ENCODE results near the gene BRD3OS.

Gene BRD3OS

GRCh38 chr9:133977421-133978201 lies 47.7 kb upstream of the BRD3OS start:
- no peak overlapping the region for H3K4me2 ChIP-seq (ENCODE audit: low read length, poor library complexity, severe bottlenecking)
- no peak overlapping the region for H3K27ac ChIP-seq (ENCODE audit: low read length, poor library complexity, severe bottlenecking)
- H3K4me1 ChIP-seq (ENCODE audit: control insufficient read depth, insufficient read depth, low read depth, low read length): peaks cover 84% of the 10 kb centered on the region
- H3K14ac ChIP-seq (ENCODE audit: low read length in 2 of 2): no peak overlapping the region
- no peak overlapping the region for H2BK15ac ChIP-seq (ENCODE audit: low read depth, poor library complexity, severe bottlenecking)
- H3K4me3 ChIP-seq (ENCODE audit: insufficient read depth in 1 of 2, low read depth in 1 of 2, low read length in 2 of 2): no peak overlapping the region
- no peak for DNase-seq
- no peak overlapping the region for H2BK5ac ChIP-seq (ENCODE audit: low read depth, low read length, poor library complexity, severe bottlenecking)
- no peaks in the 10 kb centered on the region for H3K27me3 ChIP-seq (ENCODE audit: control insufficient read depth in 1 of 2, insufficient read depth in 1 of 2, low read length in 2 of 2)
- peaks cover 3% of the 10 kb centered on the region for H3K79me1 ChIP-seq (replicated peaks; ENCODE audit: low read length, poor library complexity, severe bottlenecking)
- 95% methylated on average over 26 of the region's 26 CpGs for WGBS
- H3K18ac ChIP-seq (ENCODE audit: low read depth in 1 of 2, low read length in 2 of 2): no peak overlapping the region
- no peak overlapping the region for H2AK5ac ChIP-seq (ENCODE audit: low read length, severe bottlenecking)
- H2BK120ac ChIP-seq (ENCODE audit: low read depth, low read length): no peak overlapping the region
- peak overlapping the region in 1 of 2 experiments; percentile 29 for H2BK12ac ChIP-seq (ENCODE audit: low read length in 2 of 2)
- no peak overlapping the region for H4K8ac ChIP-seq (ENCODE audit: low read length)
- H2AFZ ChIP-seq (ENCODE audit: low read depth, low read length): no peak overlapping the region
- peaks cover 0 to 62% of the 10 kb centered on the region in 2 experiments for H3K36me3 ChIP-seq (ENCODE audit: control insufficient read depth in 1 of 2, insufficient read depth in 2 of 2, low read depth in 1 of 2, low read length in 2 of 2)
- H3K4ac ChIP-seq (ENCODE audit: low read depth in 1 of 2, low read length in 2 of 2): no peak overlapping the region
- H3K9me3 ChIP-seq (ENCODE audit: control insufficient read depth, low read length): no peaks in the 10 kb centered on the region
- H3K23ac ChIP-seq (ENCODE audit: low read length in 2 of 2): no peak overlapping the region
- H4K91ac ChIP-seq (ENCODE audit: low read length): peak overlapping the region; percentile 35
- H3K9ac ChIP-seq (ENCODE audit: low read length): no peak overlapping the region

DNA sequence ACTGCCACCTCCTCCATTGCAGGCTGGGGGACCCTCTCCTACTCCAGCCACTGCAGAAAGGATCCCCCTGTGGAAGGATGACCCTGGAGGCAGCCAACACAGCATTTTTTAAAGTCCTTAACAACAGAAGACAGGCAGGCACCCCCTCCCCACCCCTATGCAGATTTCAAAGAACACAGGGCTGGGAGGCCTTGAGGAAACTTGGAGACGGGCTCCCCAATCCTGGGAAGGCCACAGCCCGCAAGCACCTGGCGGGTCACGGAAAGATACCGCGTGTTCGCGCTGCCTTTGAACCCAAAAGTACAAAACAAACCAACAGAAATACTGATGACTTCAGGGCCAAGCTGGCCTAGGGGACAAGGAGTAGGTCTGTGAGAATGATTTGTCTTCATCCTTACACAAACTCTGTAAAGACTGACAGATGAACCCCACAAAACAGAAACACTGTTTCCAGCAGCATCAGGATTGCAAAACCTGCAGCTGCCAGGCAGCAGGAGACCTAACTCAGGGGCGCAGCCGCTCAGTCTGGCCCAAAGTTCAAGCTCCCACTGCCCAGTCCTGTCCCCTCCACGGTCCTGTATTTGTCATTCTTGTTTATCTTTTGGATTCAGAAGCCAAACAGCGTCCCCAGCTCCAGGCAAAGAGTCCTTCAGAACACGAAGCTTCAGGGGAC lies 46.9 kb upstream of the BRD3OS start:
- H3K18ac ChIP-seq (ENCODE audit: low read depth in 1 of 2, low read length in 2 of 2): no peak overlapping the region
- peaks cover 3% of the 10 kb centered on the region for H3K79me1 ChIP-seq (replicated peaks; ENCODE audit: low read length, poor library complexity, severe bottlenecking)
- no peak overlapping the region for H3K4ac ChIP-seq (ENCODE audit: low read depth in 1 of 2, low read length in 2 of 2)
- H3K9ac ChIP-seq (ENCODE audit: low read length): peak overlapping the region; percentile 68
- H3K4me3 ChIP-seq (ENCODE audit: insufficient read depth in 1 of 2, low read depth in 1 of 2, low read length in 2 of 2): no peak overlapping the region
- H2BK120ac ChIP-seq (ENCODE audit: low read depth, low read length): no peak overlapping the region
- H4K91ac ChIP-seq (ENCODE audit: low read length): no peak overlapping the region
- H3K27me3 ChIP-seq (ENCODE audit: control insufficient read depth in 1 of 2, insufficient read depth in 1 of 2, low read length in 2 of 2): no peaks in the 10 kb centered on the region
- H2BK5ac ChIP-seq (ENCODE audit: low read depth, low read length, poor library complexity, severe bottlenecking): no peak overlapping the region
- DNase-seq: no peak
- H2BK15ac ChIP-seq (ENCODE audit: low read depth, poor library complexity, severe bottlenecking): no peak overlapping the region
- H3K4me2 ChIP-seq (ENCODE audit: low read length, poor library complexity, severe bottlenecking): no peak overlapping the region
- peak overlapping the region in 1 of 2 experiments; percentile 29 for H2BK12ac ChIP-seq (ENCODE audit: low read length in 2 of 2)
- no peak overlapping the region for H3K23ac ChIP-seq (ENCODE audit: low read length in 2 of 2)
- no peak overlapping the region for H3K14ac ChIP-seq (ENCODE audit: low read length in 2 of 2)
- H3K9me3 ChIP-seq (ENCODE audit: control insufficient read depth, low read length): no peaks in the 10 kb centered on the region
- peaks cover 85% of the 10 kb centered on the region for H3K4me1 ChIP-seq (ENCODE audit: control insufficient read depth, insufficient read depth, low read depth, low read length)
- WGBS: 86% methylated on average over 8 of the region's 13 CpGs
- H2AFZ ChIP-seq (ENCODE audit: low read depth, low read length): no peak overlapping the region
- peaks cover 0 to 69% of the 10 kb centered on the region in 2 experiments for H3K36me3 ChIP-seq (ENCODE audit: control insufficient read depth in 1 of 2, insufficient read depth in 2 of 2, low read depth in 1 of 2, low read length in 2 of 2)
- H2AK5ac ChIP-seq (ENCODE audit: low read length, severe bottlenecking): no peak overlapping the region
- H4K8ac ChIP-seq (ENCODE audit: low read length): no peak overlapping the region
- no peak overlapping the region for H3K27ac ChIP-seq (ENCODE audit: low read length, poor library complexity, severe bottlenecking)

GRCh38 chr9:133978899-133979272 lies 46.4 kb upstream of the BRD3OS start:
- H4K91ac ChIP-seq (ENCODE audit: low read length): no peak overlapping the region
- H3K27me3 ChIP-seq (ENCODE audit: control insufficient read depth in 1 of 2, insufficient read depth in 1 of 2, low read length in 2 of 2): no peaks in the 10 kb centered on the region
- peaks cover 0 to 67% of the 10 kb centered on the region in 2 experiments for H3K36me3 ChIP-seq (ENCODE audit: control insufficient read depth in 1 of 2, insufficient read depth in 2 of 2, low read depth in 1 of 2, low read length in 2 of 2)
- peaks cover 3% of the 10 kb centered on the region for H3K79me1 ChIP-seq (replicated peaks; ENCODE audit: low read length, poor library complexity, severe bottlenecking)
- no peak overlapping the region for H2BK15ac ChIP-seq (ENCODE audit: low read depth, poor library complexity, severe bottlenecking)
- peak overlapping the region; percentile 29 to 61 for H3K18ac ChIP-seq (ENCODE audit: low read depth in 1 of 2, low read length in 2 of 2)
- H4K8ac ChIP-seq (ENCODE audit: low read length): peak overlapping the region; percentile 60
- DNase-seq: no peak
- H2BK120ac ChIP-seq (ENCODE audit: low read depth, low read length): no peak overlapping the region
- 91% methylated on average over 16 of the region's 16 CpGs for WGBS
- peaks cover 81% of the 10 kb centered on the region for H3K4me1 ChIP-seq (ENCODE audit: control insufficient read depth, insufficient read depth, low read depth, low read length)
- H3K9me3 ChIP-seq (ENCODE audit: control insufficient read depth, low read length): no peaks in the 10 kb centered on the region
- no peak overlapping the region for H3K14ac ChIP-seq (ENCODE audit: low read length in 2 of 2)
- H3K27ac ChIP-seq (ENCODE audit: low read length, poor library complexity, severe bottlenecking): peak overlapping the region; percentile 66
- H3K4me2 ChIP-seq (ENCODE audit: low read length, poor library complexity, severe bottlenecking): peak overlapping the region; percentile 51
- no peak overlapping the region for H2AK5ac ChIP-seq (ENCODE audit: low read length, severe bottlenecking)
- H3K4me3 ChIP-seq (ENCODE audit: insufficient read depth in 1 of 2, low read depth in 1 of 2, low read length in 2 of 2): peak overlapping the region in 1 of 2 experiments; percentile 69
- H3K9ac ChIP-seq (ENCODE audit: low read length): peak overlapping the region; percentile 68
- peak overlapping the region in 1 of 2 experiments; percentile 53 for H2BK12ac ChIP-seq (ENCODE audit: low read length in 2 of 2)
- no peak overlapping the region for H2AFZ ChIP-seq (ENCODE audit: low read depth, low read length)
- H3K23ac ChIP-seq (ENCODE audit: low read length in 2 of 2): no peak overlapping the region
- H3K4ac ChIP-seq (ENCODE audit: low read depth in 1 of 2, low read length in 2 of 2): no peak overlapping the region
- H2BK5ac ChIP-seq (ENCODE audit: low read depth, low read length, poor library complexity, severe bottlenecking): no peak overlapping the region

DNA sequence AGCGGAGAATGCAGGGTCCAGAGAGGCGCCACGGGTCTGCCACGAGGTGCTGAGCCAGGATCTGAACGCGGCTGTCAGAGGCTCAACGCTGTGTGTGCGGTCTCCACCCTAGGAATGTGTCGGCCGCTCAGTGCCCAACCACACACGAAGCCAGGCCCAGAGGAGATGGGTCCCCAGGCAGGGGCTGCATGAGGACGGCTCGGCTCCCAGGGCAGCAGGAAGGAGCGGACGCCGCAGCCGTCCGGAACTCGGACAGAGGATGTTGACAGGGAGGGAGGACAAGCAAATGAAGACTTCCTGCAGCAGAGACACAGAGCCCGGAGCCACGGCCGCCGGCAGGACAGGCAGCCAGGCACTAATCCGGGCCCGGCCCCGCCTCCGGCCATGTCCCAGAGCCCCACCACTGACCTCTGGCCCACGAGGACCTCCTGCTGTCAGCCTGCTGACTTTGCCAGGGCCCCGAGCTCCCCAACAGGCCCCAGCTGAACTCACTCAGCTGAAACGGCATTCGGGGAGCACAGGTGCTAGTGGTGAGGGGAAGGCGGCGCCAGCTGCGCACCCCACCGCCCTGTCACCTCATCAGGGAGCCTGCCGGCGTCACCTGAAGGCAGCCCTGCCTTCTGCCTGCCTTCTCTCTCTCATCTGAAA lies 45.9 kb upstream of the BRD3OS start:
- Histone ChIP-seq H4K8ac (ENCODE audit: low read length) (peak overlapping the region; percentile 60), H2BK15ac (ENCODE audit: low read depth, poor library complexity, severe bottlenecking) (no peak overlapping the region), H3K79me1 (replicated peaks; ENCODE audit: low read length, poor library complexity, severe bottlenecking) (peaks cover 3% of the 10 kb centered on the region), H4K91ac (ENCODE audit: low read length) (peak overlapping the region; percentile 28), H3K4me2 (ENCODE audit: low read length, poor library complexity, severe bottlenecking) (peak overlapping the region; percentile 51), H3K23ac (ENCODE audit: low read length in 2 of 2) (peak overlapping the region in 1 of 2 experiments; percentile 38), H3K14ac (ENCODE audit: low read length in 2 of 2) (no peak overlapping the region), H3K27ac (ENCODE audit: low read length, poor library complexity, severe bottlenecking) (peak overlapping the region; percentile 66), H2BK12ac (ENCODE audit: low read length in 2 of 2) (no peak overlapping the region), H3K9me3 (ENCODE audit: control insufficient read depth, low read length) (no peaks in the 10 kb centered on the region), H2AFZ (ENCODE audit: low read depth, low read length) (no peak overlapping the region), H3K18ac (ENCODE audit: low read depth in 1 of 2, low read length in 2 of 2) (peak overlapping the region; percentile 68 to 73), H3K27me3 (ENCODE audit: control insufficient read depth in 1 of 2, insufficient read depth in 1 of 2, low read length in 2 of 2) (no peaks in the 10 kb centered on the region), H3K4me1 (ENCODE audit: control insufficient read depth, insufficient read depth, low read depth, low read length) (peaks cover 76% of the 10 kb centered on the region), H2BK5ac (ENCODE audit: low read depth, low read length, poor library complexity, severe bottlenecking) (no peak overlapping the region), H3K4me3 (ENCODE audit: insufficient read depth in 1 of 2, low read depth in 1 of 2, low read length in 2 of 2) (peak overlapping the region in 1 of 2 experiments; percentile 69), H3K4ac (ENCODE audit: low read depth in 1 of 2, low read length in 2 of 2) (peak overlapping the region; percentile 20 to 30), H3K36me3 (ENCODE audit: control insufficient read depth in 1 of 2, insufficient read depth in 2 of 2, low read depth in 1 of 2, low read length in 2 of 2) (peaks cover 0 to 64% of the 10 kb centered on the region in 2 experiments), H3K9ac (ENCODE audit: low read length) (peak overlapping the region; percentile 68), H2AK5ac (ENCODE audit: low read length, severe bottlenecking) (no peak overlapping the region), H2BK120ac (ENCODE audit: low read depth, low read length) (no peak overlapping the region)
- DNase-seq: peak; percentile 48
- 42% methylated on average over 37 of the region's 37 CpGs for WGBS
